Activated T-helper 17 cell treated with anti-CD3 and anti-CD28 coated beads, Interleukin-2, amount 50 U/mL, for 72 hours (primary cell): ENCODE data around the gene PSMG3. TPM values are rescaled to one million over a fixed set of nuclear protein-coding genes. Genes with fewer than 3 reads are reported as not detected.

Experiments used
- ATAC-seq: fragments of 150-1000 bp; cut with Tn5 transposase; replicated peaks from 2 replicates; pipeline ENCODE4 v1.10.0; 2021; ENCODE audit warnings: mild to moderate bottlenecking, moderate library complexity
- H3K27ac Mint-ChIP-seq: one replicate; pipeline ENCODE4 v1.8.0; 2022; ENCODE audit warnings: mixed read lengths
- H3K27me3 Mint-ChIP-seq: one replicate; pipeline ENCODE4 v1.8.0; 2022; ENCODE audit warnings: mixed read lengths
- H3K36me3 Mint-ChIP-seq: one replicate; pipeline ENCODE4 v1.8.0; 2022; ENCODE audit warnings: low read depth, mild to moderate bottlenecking, mixed read lengths
- H3K4me1 Mint-ChIP-seq: one replicate; pipeline ENCODE4 v1.8.0; 2022; ENCODE audit warnings: mixed read lengths
- H3K4me3 Mint-ChIP-seq: one replicate; pipeline ENCODE4 v1.8.0; 2022; ENCODE audit warnings: mild to moderate bottlenecking, mixed read lengths
- H3K9me3 Mint-ChIP-seq: one replicate; pipeline ENCODE4 v1.8.0; 2022; ENCODE audit warnings: mixed read lengths
- total RNA-seq, 2 donors: library from RNA; stranded (reverse); gene quantifications; one replicate each; pipeline ENCODE4 v1.2.3, GENCODE V29; 2022

Gene PSMG3
- total RNA-seq, 2 donors from 2014 or later, result 26.4 to 46.4 TPM

GRCh38 chr7:1533547-1534329 lies 36.1 kb downstream of the PSMG3 start:
- ATAC-seq, result peak; percentile 69
- H3K9me3 Mint-ChIP-seq, result no peaks in the 10 kb centered on the region
- H3K4me1 Mint-ChIP-seq, result peaks cover 12% of the 10 kb centered on the region
- H3K27me3 Mint-ChIP-seq, result no peaks in the 10 kb centered on the region
- H3K27ac Mint-ChIP-seq, result peak overlapping the region; percentile 89
- H3K36me3 Mint-ChIP-seq, result peaks cover 39% of the 10 kb centered on the region
- peak overlapping the region; percentile 93 for H3K4me3 Mint-ChIP-seq

- Mint-ChIP-seq H3K4me3 (peak overlapping the region; percentile 93), H3K27me3 (no peaks in the 10 kb centered on the region), H3K27ac (peak overlapping the region; percentile 89)
These were observed 36.6 kb downstream of the PSMG3 start for GRCh38 chr7:1533255-1533546.

GRCh38 chr7:1532456-1533254 lies 37.2 kb downstream of the PSMG3 start:
- peaks cover 39% of the 10 kb centered on the region for H3K36me3 Mint-ChIP-seq

More at GRCh38 chr7:1533255-1533546, 36.6 kb downstream of the PSMG3 start:
- Mint-ChIP-seq H3K36me3 (peaks cover 39% of the 10 kb centered on the region), H3K4me1 (peaks cover 12% of the 10 kb centered on the region), H3K9me3 (no peaks in the 10 kb centered on the region)
- ATAC-seq, result peak; percentile 5

GRCh38 chr7:1531979-1532455 lies 37.8 kb downstream of the PSMG3 start:
- H3K27ac Mint-ChIP-seq, result peak overlapping the region; percentile 89
- ATAC-seq, result no peak
- H3K4me3 Mint-ChIP-seq, result peak overlapping the region; percentile 93
- peaks cover 12% of the 10 kb centered on the region for H3K4me1 Mint-ChIP-seq
- H3K36me3 Mint-ChIP-seq, result peaks cover 39% of the 10 kb centered on the region
- H3K27me3 Mint-ChIP-seq, result no peaks in the 10 kb centered on the region
- no peaks in the 10 kb centered on the region for H3K9me3 Mint-ChIP-seq

More at GRCh38 chr7:1532456-1533254, 37.2 kb downstream of the PSMG3 start:
- Mint-ChIP-seq H3K4me1 (peaks cover 12% of the 10 kb centered on the region), H3K4me3 (peak overlapping the region; percentile 93), H3K27ac (peak overlapping the region; percentile 89), H3K9me3 (no peaks in the 10 kb centered on the region), H3K27me3 (no peaks in the 10 kb centered on the region)
- ATAC-seq, result peak; percentile 75

- Mint-ChIP-seq H3K4me1 (peaks cover 12% of the 10 kb centered on the region), H3K4me3 (peak overlapping the region; percentile 93), H3K9me3 (no peaks in the 10 kb centered on the region), H3K27me3 (peaks cover 4% of the 10 kb centered on the region), H3K36me3 (peaks cover 34% of the 10 kb centered on the region), H3K27ac (peak overlapping the region; percentile 89)
- ATAC-seq, result peak; percentile 11
These were observed 38.4 kb downstream of the PSMG3 start for GRCh38 chr7:1531263-1531978.

GRCh38 chr7:1530946-1531262 lies 38.9 kb downstream of the PSMG3 start:
- no peak for ATAC-seq
- Mint-ChIP-seq H3K27ac (no peak overlapping the region), H3K4me1 (peaks cover 12% of the 10 kb centered on the region), H3K9me3 (no peaks in the 10 kb centered on the region), H3K36me3 (peaks cover 30% of the 10 kb centered on the region), H3K4me3 (no peak overlapping the region), H3K27me3 (peaks cover 4% of the 10 kb centered on the region)

- H3K9me3 Mint-ChIP-seq, result no peaks in the 10 kb centered on the region
- H3K27me3 Mint-ChIP-seq, result peaks cover 7% of the 10 kb centered on the region
- H3K4me3 Mint-ChIP-seq, result peak overlapping the region; percentile 54
- H3K27ac Mint-ChIP-seq, result no peak overlapping the region
- peaks cover 25% of the 10 kb centered on the region for H3K36me3 Mint-ChIP-seq
- no peak for ATAC-seq
- peaks cover 12% of the 10 kb centered on the region for H3K4me1 Mint-ChIP-seq
These were observed 40.3 kb downstream of the PSMG3 start for GRCh38 chr7:1529383-1530116.

GRCh38 chr7:1526271-1526754 lies 43.5 kb downstream of the PSMG3 start:
- no peaks in the 10 kb centered on the region for H3K9me3 Mint-ChIP-seq
- peaks cover 7% of the 10 kb centered on the region for H3K27me3 Mint-ChIP-seq
- H3K36me3 Mint-ChIP-seq, result no peaks in the 10 kb centered on the region

GRCh38 chr7:1525409-1525808 lies 44.4 kb downstream of the PSMG3 start:
- Mint-ChIP-seq H3K4me1 (peaks cover 7% of the 10 kb centered on the region), H3K27me3 (peaks cover 7% of the 10 kb centered on the region), H3K4me3 (no peak overlapping the region), H3K9me3 (no peaks in the 10 kb centered on the region), H3K36me3 (no peaks in the 10 kb centered on the region), H3K27ac (peak overlapping the region; percentile 44)
- no peak for ATAC-seq

More at GRCh38 chr7:1526271-1526754, 43.5 kb downstream of the PSMG3 start:
- H3K4me3 Mint-ChIP-seq, result no peak overlapping the region
- no peak for ATAC-seq
- H3K4me1 Mint-ChIP-seq, result peaks cover 6% of the 10 kb centered on the region
- H3K27ac Mint-ChIP-seq, result no peak overlapping the region

- no peak for ATAC-seq
- H3K27me3 Mint-ChIP-seq, result peaks cover 7% of the 10 kb centered on the region
- peaks cover 7% of the 10 kb centered on the region for H3K4me1 Mint-ChIP-seq
- no peaks in the 10 kb centered on the region for H3K9me3 Mint-ChIP-seq
- no peaks in the 10 kb centered on the region for H3K36me3 Mint-ChIP-seq
- no peak overlapping the region for H3K27ac Mint-ChIP-seq
- no peak overlapping the region for H3K4me3 Mint-ChIP-seq
These were observed 46.0 kb downstream of the PSMG3 start for GRCh38 chr7:1523844-1524243.

DNA sequence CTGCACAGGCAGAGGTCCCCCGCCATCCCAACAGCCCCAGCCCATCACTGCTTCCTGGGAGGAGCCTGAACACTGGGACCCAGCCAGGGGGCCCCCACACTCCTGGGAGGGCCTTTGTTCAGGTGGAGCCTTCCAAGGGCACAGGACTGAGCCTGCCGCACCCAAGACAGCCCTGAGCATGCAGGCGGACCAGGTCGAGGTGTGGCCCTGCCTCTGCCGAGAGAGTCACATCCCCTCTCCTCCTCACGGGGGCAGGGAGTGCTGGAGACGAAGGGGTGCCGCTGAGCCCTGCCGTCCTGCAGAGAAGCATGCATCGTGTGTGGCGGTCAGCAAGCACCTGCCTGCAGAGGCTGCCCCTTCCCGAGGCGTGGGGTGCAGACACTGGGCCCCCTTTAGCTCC lies 46.6 kb downstream of the PSMG3 start:
- ATAC-seq, result no peak
- Mint-ChIP-seq H3K27ac (no peak overlapping the region), H3K27me3 (peaks cover 7% of the 10 kb centered on the region), H3K9me3 (no peaks in the 10 kb centered on the region), H3K4me1 (peaks cover 7% of the 10 kb centered on the region), H3K36me3 (no peaks in the 10 kb centered on the region), H3K4me3 (no peak overlapping the region)

DNA sequence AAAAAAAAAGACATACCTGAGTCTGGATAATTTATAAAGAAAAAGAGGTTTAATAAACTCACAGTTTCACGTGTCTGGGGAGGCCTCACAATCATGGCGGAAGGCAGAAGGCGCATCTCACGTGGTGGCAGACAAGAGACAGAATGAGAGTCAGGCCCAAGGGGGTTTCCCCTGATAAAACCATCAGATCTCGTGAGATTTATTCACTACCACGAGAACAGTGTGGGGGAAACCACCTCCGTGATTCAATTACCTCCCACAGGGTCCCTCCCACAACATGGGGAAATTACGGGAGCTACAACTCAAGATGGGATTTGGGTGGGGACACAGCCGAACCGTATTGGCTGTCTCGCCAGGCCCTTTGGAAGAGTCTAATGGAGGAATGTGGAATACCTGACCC lies 48.4 kb downstream of the PSMG3 start:
- Mint-ChIP-seq H3K36me3 (no peaks in the 10 kb centered on the region), H3K4me1 (peaks cover 7% of the 10 kb centered on the region), H3K9me3 (no peaks in the 10 kb centered on the region), H3K27ac (peak overlapping the region; percentile 33), H3K27me3 (peaks cover 3% of the 10 kb centered on the region), H3K4me3 (no peak overlapping the region)
- ATAC-seq, result peak; percentile 70

DNA sequence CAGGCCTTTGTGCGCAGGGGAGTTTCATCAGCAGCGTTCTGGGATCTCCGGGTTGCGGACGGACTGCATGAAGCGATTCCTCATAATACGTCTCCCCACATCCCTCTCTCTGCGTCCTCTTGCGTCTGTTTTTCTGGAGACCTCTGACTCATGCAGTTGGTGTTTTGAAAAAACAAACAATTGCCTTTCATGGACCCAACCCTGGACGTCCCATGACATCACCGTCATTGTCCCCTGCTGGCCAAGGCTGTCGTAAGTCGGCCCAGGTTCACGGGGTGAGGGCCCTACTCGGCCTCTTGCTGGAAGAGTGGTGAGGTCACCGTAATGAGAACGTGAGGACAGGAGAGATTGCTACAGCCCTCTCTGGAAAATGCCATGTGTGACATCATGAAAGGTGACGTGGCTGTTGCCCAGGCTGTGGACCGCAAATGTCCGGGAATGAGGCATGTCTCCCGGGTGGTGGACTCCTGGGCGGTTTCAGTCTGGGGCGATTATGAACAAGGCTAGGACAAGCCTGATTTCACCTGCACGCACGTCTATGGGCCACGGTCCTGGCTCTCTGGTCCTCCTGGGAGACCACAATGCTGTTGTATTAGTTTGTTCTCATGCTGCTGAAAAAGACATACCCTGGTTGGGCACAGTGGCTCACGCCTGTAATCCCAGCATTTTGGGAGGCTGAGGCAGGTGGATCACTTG lies 49.1 kb downstream of the PSMG3 start:
- no peak overlapping the region for H3K4me3 Mint-ChIP-seq

More for the DNA sequence above, 49.1 kb downstream of the PSMG3 start:
- Mint-ChIP-seq H3K4me1 (peaks cover 7% of the 10 kb centered on the region), H3K27ac (peak overlapping the region; percentile 33), H3K36me3 (no peaks in the 10 kb centered on the region), H3K9me3 (no peaks in the 10 kb centered on the region), H3K27me3 (peaks cover 3% of the 10 kb centered on the region)
- ATAC-seq, result no peak
